Cardiac muscle cell (in vitro differentiated cells and primary cell): ENCODE data around the gene KLHDC9. TPM values are rescaled to one million over a fixed set of nuclear protein-coding genes. Genes with fewer than 3 reads are reported as not detected.

Experiments
- DNase-seq, 2 donors: peaks; one replicate each; pipeline versions ENCODE4 v3.0.0 to v3.0.0-alpha.2; 2010 to 2017; ENCODE audit warnings: low read depth in 1 of 2, low spot score in 1 of 2
- H3K27ac ChIP-seq: fragments of 200-600 bp; sonication (generic); 2 replicates; pipeline ENCODE4 v1.5.1; 2016
- H3K27me3 ChIP-seq: fragments of 200-600 bp; sonication (generic); 2 replicates; pipeline ENCODE4 v1.6.0; 2016; ENCODE audit warnings: control low read depth
- H3K36me3 ChIP-seq: fragments of 200-600 bp; sonication (generic); 2 replicates; pipeline ENCODE4 v1.5.1; 2016; ENCODE audit warnings: control low read depth
- H3K4me1 ChIP-seq: fragments of 200-600 bp; sonication (generic); 2 replicates; pipeline ENCODE4 v1.8.1; 2017; ENCODE audit warnings: low read depth, mild to moderate bottlenecking, mixed run types
- H3K4me3 ChIP-seq: fragments of 200-600 bp; sonication (generic); 2 replicates; pipeline ENCODE4 v1.5.1; 2016; ENCODE audit warnings: mild to moderate bottlenecking
- H3K9me3 ChIP-seq: fragments of 200-600 bp; sonication (generic); 2 replicates; pipeline ENCODE4 v1.5.1; 2017; ENCODE audit warnings: low read depth, mild to moderate bottlenecking, control low read depth
- CTCF ChIP-seq: IDR thresholded peaks from 2 replicates; pipeline ENCODE4 v1.5.1; 2012; ENCODE audit warnings: low read depth, mild to moderate bottlenecking, low read length
- polyA plus RNA-seq: library from polyadenylated mRNA; unstranded; fragments of >200 nt; fragmentation: Nextera tagmentation; extraction: Ambion mirVana; gene quantifications from 2 replicates; pipeline ENCODE4 v1.2.1, GENCODE V29; 2016
- total RNA-seq: library from RNA; depleted of rRNA; stranded (reverse); fragments of >200 nt; gene quantifications from 2 replicates; pipeline ENCODE4 v1.2.3, GENCODE V29; 2016

The KLHDC9 gene
- total and polyA plus RNA-seq, 2 experiments from 2014 or later = 42.4 to 48.7 TPM

DNA sequence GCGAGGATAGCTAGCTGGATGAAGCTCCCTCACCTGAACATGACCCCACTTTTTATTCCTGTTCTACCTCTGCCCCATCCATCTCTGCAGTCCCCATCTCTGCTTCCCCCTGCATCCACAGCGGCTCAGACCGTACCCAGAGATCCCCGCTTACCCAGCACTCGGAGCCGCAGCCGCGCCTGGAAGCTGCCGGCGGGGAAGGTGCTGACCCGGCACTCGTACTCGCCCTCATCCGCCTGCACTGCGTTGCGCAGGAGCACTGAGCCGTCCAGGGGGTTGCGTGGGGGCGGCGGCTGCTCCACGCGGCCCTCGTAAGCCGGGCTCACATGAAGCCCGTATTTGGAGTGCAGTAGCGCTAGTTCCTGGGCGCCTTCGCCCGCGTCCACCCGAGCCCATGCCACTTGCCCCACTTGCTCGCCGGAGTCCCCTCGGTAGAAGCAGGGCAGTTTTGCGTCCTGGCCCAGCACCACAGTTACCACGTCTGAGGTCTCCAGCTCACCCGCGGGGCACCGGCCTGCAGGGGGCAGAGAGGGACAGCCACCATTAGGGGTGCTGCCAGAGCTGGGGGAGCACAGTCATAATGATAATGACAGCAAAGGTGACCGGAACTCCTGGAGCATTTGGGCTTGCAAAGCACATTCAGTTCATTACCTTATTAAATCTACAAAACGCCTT is 18.6 kb upstream of the KLHDC9 start:
- Histone ChIP-seq H3K27ac (no peak overlapping the region), H3K4me3 (no peak overlapping the region), H3K36me3 (no peaks in the 10 kb centered on the region), H3K4me1 (no peaks in the 10 kb centered on the region), H3K9me3 (no peaks in the 10 kb centered on the region), H3K27me3 (no peaks in the 10 kb centered on the region)
- DNase-seq = peak in 1 of 2 donors; percentile 40
- TF ChIP-seq CTCF = peak; percentile 5

- no peak for TF ChIP-seq CTCF
- no peaks in the 10 kb centered on the region for H3K27me3 ChIP-seq
- H3K4me1 ChIP-seq = no peaks in the 10 kb centered on the region
- H3K9me3 ChIP-seq = no peaks in the 10 kb centered on the region
- DNase-seq = peak in 1 of 2 donors; percentile 29
- H3K27ac ChIP-seq = no peak overlapping the region
- H3K4me3 ChIP-seq = no peak overlapping the region
- no peaks in the 10 kb centered on the region for H3K36me3 ChIP-seq
These were observed 17.4 kb upstream of the KLHDC9 start for GRCh38 chr1:161080441-161081405.

DNA sequence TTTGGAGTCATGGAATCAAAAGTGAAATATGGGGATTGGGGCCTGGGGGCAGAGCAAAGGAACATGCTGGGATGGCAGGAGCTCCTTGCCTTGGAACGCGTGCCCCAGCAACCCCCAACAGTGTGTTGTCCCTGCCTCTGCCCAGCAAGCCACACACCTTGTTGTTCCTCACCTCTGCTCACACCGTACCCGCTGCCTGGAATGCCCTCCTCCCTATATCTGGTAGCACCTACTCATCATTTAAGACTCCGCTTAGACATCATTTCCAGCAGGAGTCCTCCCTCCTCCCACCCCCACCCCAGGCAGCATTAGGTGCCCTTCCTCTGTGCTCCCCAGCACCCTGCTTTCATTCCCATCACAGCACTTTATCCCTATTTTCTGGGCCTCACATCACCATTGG is 16.6 kb upstream of the KLHDC9 start:
- TF ChIP-seq CTCF = no peak
- H3K27me3 ChIP-seq = no peaks in the 10 kb centered on the region
- no peak overlapping the region for H3K4me3 ChIP-seq
- no peaks in the 10 kb centered on the region for H3K36me3 ChIP-seq
- H3K4me1 ChIP-seq = no peaks in the 10 kb centered on the region
- no peak for DNase-seq
- no peaks in the 10 kb centered on the region for H3K9me3 ChIP-seq
- H3K27ac ChIP-seq = no peak overlapping the region

DNA sequence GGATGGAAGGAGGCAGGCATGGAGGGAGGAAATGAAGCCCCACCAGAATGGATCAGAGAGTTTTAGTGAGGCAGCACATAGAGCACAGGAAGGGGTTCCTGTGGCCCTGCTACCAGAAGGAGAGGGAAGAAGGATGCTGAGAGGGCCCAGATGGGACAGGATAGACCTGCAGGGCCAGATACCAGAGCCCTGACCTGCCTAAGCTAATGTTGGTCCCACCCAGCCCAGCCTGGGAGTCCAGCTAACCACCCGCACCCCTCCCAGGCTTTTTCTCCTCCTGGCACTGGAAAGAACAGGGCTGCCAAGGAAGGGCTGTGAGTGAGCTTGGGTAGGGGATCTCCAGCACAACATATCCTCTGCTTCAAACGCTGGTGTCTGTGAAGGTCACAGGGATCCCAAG is 15.7 kb upstream of the KLHDC9 start:
- no peak overlapping the region for H3K4me3 ChIP-seq
- no peak for DNase-seq
- H3K27ac ChIP-seq = no peak overlapping the region
- H3K36me3 ChIP-seq = no peaks in the 10 kb centered on the region
- H3K9me3 ChIP-seq = no peaks in the 10 kb centered on the region
- H3K4me1 ChIP-seq = no peaks in the 10 kb centered on the region
- no peaks in the 10 kb centered on the region for H3K27me3 ChIP-seq
- no peak for TF ChIP-seq CTCF

GRCh38 chr1:161082996-161083747 is 15.0 kb upstream of the KLHDC9 start:
- no peaks in the 10 kb centered on the region for H3K27me3 ChIP-seq
- peak in 1 of 2 donors; percentile 94 for DNase-seq
- H3K36me3 ChIP-seq = no peaks in the 10 kb centered on the region

More at GRCh38 chr1:161082996-161083747, 15.0 kb upstream of the KLHDC9 start:
- Histone ChIP-seq H3K4me3 (no peak overlapping the region), H3K9me3 (no peaks in the 10 kb centered on the region), H3K4me1 (no peaks in the 10 kb centered on the region), H3K27ac (no peak overlapping the region)
- no peak for TF ChIP-seq CTCF
